Astrocyte of the spinal cord (primary cell): ENCODE results near the gene IKZF5.

Experiments
- DNase-seq: peaks from one replicate; pipeline ENCODE4 v3.0.0; 2011; ENCODE audit warnings: low read depth, low spot score
- H3K4me3 ChIP-seq: 2 replicates; pipeline ENCODE4 v1.5.1; 2011; ENCODE audit warnings: low read depth, mild to moderate bottlenecking, low read length, moderate library complexity
- in situ Hi-C: cut with HindIII; loops from 2 replicates; pipeline ENCODE4 v1.10.0; 2017; ENCODE audit warnings: low sequenced_read_pairs
- TF ChIP-seq, protein P1 (sequence below): IDR thresholded peaks from 2 replicates; pipeline ENCODE4 v1.5.1; 2012; ENCODE audit warnings: low read depth, mild to moderate bottlenecking, low read length, inconsistent platforms

Gene IKZF5

DNA sequence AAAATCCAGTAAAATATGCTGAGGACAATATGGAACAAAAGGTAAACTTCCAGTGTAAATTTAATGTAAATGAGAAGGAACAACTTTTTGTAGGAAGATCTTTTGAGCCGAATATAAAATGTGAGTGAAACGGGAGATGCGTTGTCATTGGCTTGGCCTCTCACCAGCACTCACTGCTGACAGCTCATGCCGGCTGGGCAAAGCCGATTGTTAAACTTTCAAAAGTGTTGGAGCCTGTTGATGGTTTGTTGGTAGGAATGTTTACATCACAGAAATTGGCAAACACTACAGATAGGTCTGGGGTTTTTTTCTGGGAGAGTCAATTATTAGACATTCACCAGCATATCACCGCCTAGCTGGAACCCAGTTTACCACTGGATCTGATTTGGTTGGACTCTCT, 22.3 kb downstream of the IKZF5 start:
- TF ChIP-seq, protein P1, sequence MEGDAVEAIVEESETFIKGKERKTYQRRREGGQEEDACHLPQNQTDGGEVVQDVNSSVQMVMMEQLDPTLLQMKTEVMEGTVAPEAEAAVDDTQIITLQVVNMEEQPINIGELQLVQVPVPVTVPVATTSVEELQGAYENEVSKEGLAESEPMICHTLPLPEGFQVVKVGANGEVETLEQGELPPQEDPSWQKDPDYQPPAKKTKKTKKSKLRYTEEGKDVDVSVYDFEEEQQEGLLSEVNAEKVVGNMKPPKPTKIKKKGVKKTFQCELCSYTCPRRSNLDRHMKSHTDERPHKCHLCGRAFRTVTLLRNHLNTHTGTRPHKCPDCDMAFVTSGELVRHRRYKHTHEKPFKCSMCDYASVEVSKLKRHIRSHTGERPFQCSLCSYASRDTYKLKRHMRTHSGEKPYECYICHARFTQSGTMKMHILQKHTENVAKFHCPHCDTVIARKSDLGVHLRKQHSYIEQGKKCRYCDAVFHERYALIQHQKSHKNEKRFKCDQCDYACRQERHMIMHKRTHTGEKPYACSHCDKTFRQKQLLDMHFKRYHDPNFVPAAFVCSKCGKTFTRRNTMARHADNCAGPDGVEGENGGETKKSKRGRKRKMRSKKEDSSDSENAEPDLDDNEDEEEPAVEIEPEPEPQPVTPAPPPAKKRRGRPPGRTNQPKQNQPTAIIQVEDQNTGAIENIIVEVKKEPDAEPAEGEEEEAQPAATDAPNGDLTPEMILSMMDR = no peak
- no peak for DNase-seq

DNA sequence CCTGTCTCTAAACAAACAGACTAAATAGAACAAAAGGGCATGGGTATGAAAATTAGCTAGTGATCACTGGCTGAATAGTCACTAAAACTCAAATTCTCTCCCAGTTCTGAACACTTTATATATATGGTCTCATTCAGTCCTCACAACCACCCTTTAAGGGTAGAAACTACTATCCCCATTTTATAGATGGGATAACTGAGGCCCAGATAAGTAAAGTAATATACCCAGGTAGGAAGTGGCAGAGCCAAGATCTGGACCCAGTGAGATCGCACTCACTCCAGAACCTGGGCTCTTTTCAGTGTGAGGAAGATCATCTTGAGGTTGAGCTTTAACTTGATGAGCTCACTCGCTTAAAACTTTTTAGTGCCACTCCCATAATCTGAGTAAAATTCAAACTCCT, 23.9 kb downstream of the IKZF5 start:
- DNase-seq = no peak
- TF ChIP-seq, protein P1 = no peak
- H3K4me3 ChIP-seq = no peak overlapping the region
- in situ Hi-C loops = no loop called here

More for the DNA sequence above, 22.3 kb downstream of the IKZF5 start:
- in situ Hi-C loops = no loop called here
- no peak overlapping the region for H3K4me3 ChIP-seq

DNA sequence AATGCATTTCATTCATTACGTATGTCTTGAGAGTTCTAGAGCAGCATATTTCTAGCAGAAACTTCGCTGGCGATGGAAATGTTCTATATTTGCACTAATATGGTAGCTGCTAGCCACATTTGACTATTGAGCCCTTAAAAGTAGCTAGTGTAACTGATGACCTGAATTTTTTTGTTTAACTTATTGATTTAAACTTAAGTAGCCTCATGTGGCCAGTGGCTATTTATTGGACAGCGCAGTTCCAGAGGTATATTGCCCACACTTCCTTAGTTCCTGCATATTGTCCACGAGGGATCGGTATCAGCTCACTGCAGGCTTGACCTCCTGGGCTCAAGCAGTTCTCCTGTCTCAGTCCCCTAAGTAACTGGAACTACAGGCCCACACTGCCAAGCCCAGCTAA, 24.7 kb downstream of the IKZF5 start:
- in situ Hi-C loops = no loop called here
- TF ChIP-seq, protein P1 = no peak
- H3K4me3 ChIP-seq = no peak overlapping the region
- no peak for DNase-seq

DNA sequence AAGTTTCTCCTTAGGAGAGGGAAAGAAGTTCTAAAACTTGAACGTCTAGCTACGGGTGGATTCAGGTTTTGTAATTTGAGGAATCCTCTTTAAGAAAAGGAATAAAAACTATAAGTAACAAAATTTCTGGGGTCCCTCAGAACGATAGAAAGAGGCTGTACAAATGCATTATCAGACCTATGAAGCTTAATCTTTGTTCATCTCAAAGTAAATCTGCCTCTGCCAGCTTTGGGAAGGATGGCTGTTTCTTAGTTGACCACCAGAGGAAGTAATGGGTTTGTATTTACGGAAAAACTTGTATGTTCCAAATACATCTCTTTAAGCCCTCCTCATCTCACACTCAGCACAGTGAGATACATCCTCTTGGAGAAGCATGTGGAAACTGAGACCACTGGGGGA, 27.5 kb downstream of the IKZF5 start:
- peak overlapping the region; percentile 75 for H3K4me3 ChIP-seq
- DNase-seq = peak; percentile 68
- TF ChIP-seq, protein P1 = peak; percentile 54
- in situ Hi-C loops = no loop called here

DNA sequence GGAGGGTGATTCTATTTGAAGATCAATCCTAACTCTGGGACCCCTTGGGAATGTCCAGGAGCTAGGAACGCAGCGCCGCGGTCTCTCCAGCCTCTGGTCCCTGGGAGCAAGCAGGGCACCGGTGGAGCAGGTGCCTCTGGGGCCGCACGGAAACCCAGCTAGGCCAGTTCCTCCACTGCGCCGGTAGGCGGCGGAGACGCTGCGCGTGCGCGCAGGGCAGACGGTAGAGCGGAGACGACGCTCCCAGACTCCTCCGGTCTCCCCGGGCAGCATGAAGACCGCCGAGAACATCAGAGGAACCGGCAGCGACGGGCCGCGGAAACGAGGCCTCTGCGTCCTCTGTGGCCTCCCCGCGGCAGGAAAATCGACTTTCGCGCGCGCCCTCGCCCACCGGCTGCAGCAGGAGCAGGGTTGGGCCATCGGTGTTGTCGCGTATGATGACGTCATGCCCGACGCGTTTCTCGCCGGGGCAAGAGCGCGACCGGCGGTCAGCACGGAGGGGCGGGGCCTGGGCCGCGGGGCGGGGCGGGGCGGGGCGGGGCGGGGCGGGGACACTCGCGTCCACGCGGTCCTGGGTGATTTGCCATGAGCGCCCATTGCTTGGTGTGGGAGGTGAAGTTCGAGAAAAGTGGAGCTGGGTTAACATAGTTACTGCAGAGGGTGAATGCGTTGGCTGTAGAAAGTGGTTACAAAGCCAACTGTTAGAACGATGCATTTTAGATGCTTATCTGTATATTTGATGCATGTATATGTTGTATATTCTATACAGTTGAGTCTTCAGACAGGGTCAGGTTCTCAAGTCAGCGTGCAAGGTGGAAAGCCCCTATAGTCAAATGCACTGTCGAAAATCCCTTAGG, 28.2 kb downstream of the IKZF5 start, which contains the start of gene PSTK:
PSTK (plus strand) TSS at position 193 of the 857 bp plus-strand sequence; CDS start at position 272, 79 bp downstream.
- DNase-seq = peak; percentile 92
- TF ChIP-seq, protein P1 = peak; percentile 96
- in situ Hi-C loops = no loop called here
- peak within 1 kb of the TSS; percentile 75 for H3K4me3 ChIP-seq

DNA sequence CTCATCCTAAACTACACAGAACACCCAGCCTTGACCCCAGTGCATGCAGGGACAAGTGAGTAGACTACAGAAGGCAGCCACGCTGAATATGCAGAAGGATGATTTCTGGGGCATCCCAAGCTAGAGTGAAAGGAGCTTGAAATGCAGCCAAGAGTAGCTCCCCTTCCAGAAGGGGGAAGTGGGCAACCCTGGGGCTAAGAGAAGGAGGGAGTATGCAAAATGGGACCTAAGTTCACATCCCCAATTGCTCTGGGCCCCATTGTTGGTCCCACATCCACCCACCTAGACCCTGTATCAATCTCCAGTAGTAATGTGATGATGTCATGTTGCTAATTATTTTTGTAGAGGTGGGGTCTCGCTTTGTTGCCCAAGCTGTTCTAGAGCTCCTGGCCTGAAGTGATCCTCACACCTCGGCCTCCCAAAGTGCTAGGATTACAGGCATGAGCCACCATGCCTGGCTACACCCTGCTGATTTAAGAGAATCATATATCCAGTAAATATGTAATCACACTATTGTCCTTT, 34.0 kb downstream of the IKZF5 start:
- in situ Hi-C loops = no loop called here
- H3K4me3 ChIP-seq = no peak overlapping the region
- DNase-seq = no peak
- TF ChIP-seq, protein P1 = no peak
